ENCODE results near the gene AHI1. TPM values are rescaled to one million over a fixed set of nuclear protein-coding genes. Genes with fewer than 3 reads are reported as not detected.
A peak's percentile ranks its signal among the peaks of the same experiment; 100 is the strongest.

Gene AHI1
- total and polyA plus RNA-seq, 2 of the 13 experiments (the other 11 are each of a cell fraction or from before 2014, with no cell fraction given), result 7.2 to 18.6 TPM

- TF ChIP-seq NKX3-1 (CRISPR knock-in tag; IDR thresholded peaks at IDR 0.05) (0 out of 2 replicates have a peak, but pooled peaks have one; percentile 43), SSRP1 (CRISPR knock-in tag; IDR thresholded peaks at IDR 0.05) (no peak), SMAD3 (CRISPR knock-in tag; IDR thresholded peaks at IDR 0.05) (0 out of 2 replicates have a peak, but pooled peaks have one; percentile 66), SIN3A (IDR thresholded peaks at IDR 0.05; ENCODE audit: borderline replicate concordance, low read depth, low read length) (no peak), ZMAT3 (CRISPR knock-in tag; conservative IDR thresholded peaks at IDR 0.05) (no peak), NCOA5 (CRISPR knock-in tag; IDR thresholded peaks at IDR 0.05) (no peak), DBP (CRISPR knock-in tag; IDR thresholded peaks at IDR 0.05; ENCODE audit: not compliant biosample characterization) (no peak), RERE (CRISPR knock-in tag; IDR thresholded peaks at IDR 0.05; ENCODE audit: low read depth) (peak; percentile 85; the same call in 1 of the 2 replicates), SP2 (CRISPR knock-in tag; IDR thresholded peaks at IDR 0.05) (no peak), GFI1 (CRISPR knock-in tag; IDR thresholded peaks at IDR 0.05; ENCODE audit: borderline replicate concordance) (no peak), NCOA2 (CRISPR knock-in tag; IDR thresholded peaks at IDR 0.05) (peak; percentile 56; the same call in 1 of the 2 replicates), ELF4 (CRISPR knock-in tag; IDR thresholded peaks at IDR 0.05; ENCODE audit: borderline replicate concordance) (no peak), SMAD9 (CRISPR knock-in tag; IDR thresholded peaks at IDR 0.05) (no peak), JUN (CRISPR knock-in tag; IDR thresholded peaks at IDR 0.05) (no peak), FOSL2 (CRISPR knock-in tag; IDR thresholded peaks at IDR 0.05) (peak; percentile 49; the same call in 1 of the 2 replicates), CENPBD1 (CRISPR knock-in tag; IDR thresholded peaks at IDR 0.05; ENCODE audit: borderline replicate concordance, low read depth) (no peak), ZNF260 (CRISPR knock-in tag; IDR thresholded peaks at IDR 0.05; ENCODE audit: borderline replicate concordance, low read depth) (no peak), ZNF746 (CRISPR knock-in tag; IDR thresholded peaks at IDR 0.05) (no peak), FOXP4 (CRISPR knock-in tag; IDR thresholded peaks at IDR 0.05) (no peak), TCF12 (IDR thresholded peaks at IDR 0.05) (no peak), TCF12 (CRISPR knock-in tag; IDR thresholded peaks at IDR 0.05) (no peak)
Observed at GRCh38 chr6:135522965-135523692, 25.6 kb upstream of the AHI1 start (continued).
